Activated CD8-positive, alpha-beta memory T cell treated with anti-CD3 and anti-CD28 coated beads for 1 hour (primary cell): Measurements from ENCODE around the gene PPP2R1B.

ENCODE experiments used
- DNase-seq, 2 donors: peaks; one replicate each; pipeline ENCODE4 v3.0.0-alpha.2; 2020; ENCODE audit warnings: low read depth in 1 of 2; ENCODE audit errors: extremely low read depth in 1 of 2

PPP2R1B gene

GRCh38 chr11:111765984-111766833 lies at the start of gene PPP2R1B:
Gene PPP2R1B (minus strand): TSS chr11:111766389. CDS start chr11:111766361, 28 bp downstream.
- peak; percentile 15 to 58 for DNase-seq

DNA sequence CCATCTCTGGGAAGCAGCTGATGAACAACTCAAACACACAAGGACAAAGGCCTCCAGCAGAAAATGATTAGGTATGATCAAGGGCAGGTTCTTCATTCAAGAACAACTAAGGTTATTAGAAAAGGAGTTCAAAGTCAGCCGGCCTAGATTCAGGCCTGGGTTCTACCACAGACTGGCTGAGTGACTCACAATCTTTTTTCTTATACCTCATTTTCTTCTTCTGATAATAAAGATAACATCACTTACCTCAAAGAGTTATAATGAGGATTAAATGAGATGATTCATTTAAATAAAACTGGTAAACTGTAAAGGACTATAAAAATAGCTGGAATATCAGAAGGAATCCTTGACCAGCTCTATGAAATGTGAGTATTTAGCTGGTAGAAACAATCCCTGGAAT lies 49.3 kb upstream of the PPP2R1B start:
- no peak for DNase-seq

DNA sequence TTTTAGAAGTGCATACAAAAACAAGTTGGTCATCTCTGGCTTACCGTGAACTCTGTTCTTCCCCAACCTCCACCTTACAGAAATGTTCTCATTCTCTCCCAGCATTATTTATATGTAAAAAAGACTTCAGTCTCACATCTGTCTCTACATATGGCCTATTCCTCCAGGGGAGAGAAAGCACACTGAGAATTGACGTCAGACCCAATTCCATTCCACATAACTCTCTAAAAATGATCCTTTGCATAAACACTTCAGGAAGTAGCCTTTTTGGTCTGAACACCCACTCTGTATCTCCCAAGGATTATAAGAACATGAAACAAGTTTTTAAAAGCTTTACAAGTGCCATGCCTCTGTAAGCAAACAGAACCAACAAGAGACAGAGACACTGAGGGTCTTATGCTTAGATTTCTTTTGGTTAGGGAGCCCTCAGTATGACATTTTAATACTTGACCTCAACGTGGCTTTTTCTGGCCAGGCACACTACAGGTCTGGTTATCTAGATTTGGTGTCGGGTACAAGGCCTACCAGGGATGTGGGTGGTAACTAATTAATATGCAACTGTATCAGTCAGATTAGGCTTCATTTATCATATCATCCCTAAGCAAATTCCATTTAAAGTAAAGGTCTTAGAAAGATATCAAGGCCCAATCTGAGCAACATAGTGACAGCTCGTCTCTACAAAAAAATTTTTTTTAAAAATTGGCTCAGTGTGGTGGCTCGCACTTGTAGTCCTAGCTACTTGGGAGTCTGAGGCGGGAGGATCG lies 48.5 kb upstream of the PPP2R1B start:
- no peak for DNase-seq

- no peak for DNase-seq
Measured at GRCh38 chr11:111814106-111814505, 47.9 kb upstream of the PPP2R1B start.

- DNase-seq: no peak
Measured at GRCh38 chr11:111812211-111812610, 46.0 kb upstream of the PPP2R1B start.

DNA sequence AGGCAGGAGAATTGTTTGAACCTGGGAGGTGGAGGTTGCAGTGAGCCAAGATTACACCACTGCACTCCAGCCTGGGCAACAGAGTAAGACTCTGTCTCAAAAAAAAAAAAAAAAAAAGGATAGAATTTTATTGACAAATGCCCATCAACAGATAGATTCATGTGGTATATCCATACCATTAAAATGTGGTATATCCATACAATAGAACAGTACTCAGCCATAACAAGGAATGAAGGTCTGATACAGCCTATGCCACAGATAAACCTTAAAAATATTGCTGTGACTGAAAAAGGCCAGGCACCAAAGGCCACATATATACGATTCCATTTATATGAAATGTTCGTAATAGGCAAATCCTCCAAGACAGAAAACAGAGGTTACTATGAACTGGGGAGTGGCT lies 45.3 kb upstream of the PPP2R1B start:
- no peak for DNase-seq

DNA sequence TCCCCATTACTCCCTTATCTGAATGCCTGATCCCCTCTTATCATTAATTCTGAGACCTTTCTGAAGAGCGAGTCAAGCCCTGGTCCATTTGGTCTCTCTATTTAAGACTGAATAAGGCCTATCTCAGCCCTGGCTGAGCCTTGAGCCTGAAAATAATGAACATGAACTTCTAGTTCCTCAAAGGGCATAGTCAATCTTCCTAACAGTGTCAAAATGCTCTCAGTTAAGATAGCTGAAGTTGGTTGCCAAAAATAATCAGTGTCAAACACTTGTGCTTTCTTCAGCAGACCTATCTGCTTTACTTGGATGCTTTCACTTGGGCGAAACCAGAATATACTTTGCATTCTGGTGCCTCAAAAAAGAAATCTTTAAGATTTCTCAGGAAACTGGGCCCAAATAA lies 42.6 kb upstream of the PPP2R1B start:
- no peak for DNase-seq

GRCh38 chr11:111808063-111808588 lies 41.9 kb upstream of the PPP2R1B start:
- DNase-seq: no peak

DNA sequence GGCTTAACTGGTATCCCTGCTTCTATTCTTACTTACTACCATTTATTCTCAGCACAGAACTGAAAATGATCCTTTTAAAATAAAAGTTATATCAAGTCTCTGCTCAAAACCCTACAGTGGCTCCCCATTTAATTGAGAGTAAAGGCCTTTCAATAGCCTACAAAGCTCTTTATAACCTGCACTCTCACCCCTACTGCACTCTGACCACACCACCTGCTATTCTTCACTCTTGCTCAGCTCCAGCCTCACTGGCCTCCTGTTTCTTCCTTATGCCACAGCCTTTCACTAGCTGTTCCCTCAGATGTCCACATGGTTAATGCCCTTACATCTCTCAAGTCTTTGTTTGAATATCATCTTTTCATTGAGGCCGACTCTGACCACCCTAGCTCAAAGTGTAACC lies 40.9 kb upstream of the PPP2R1B start:
- DNase-seq: no peak

- no peak for DNase-seq
Measured at GRCh38 chr11:111801135-111801534, 34.9 kb upstream of the PPP2R1B start.

- DNase-seq: no peak
Measured at GRCh38 chr11:111798279-111798678, 32.1 kb upstream of the PPP2R1B start.

- no peak for DNase-seq
Measured at GRCh38 chr11:111797145-111797581, 31.0 kb upstream of the PPP2R1B start.

GRCh38 chr11:111796696-111797095 lies 30.5 kb upstream of the PPP2R1B start:
- no peak for DNase-seq

- no peak for DNase-seq
Measured at GRCh38 chr11:111795334-111795985, 29.3 kb upstream of the PPP2R1B start.

- no peak for DNase-seq
Measured at GRCh38 chr11:111793863-111794262, 27.7 kb upstream of the PPP2R1B start.

DNA sequence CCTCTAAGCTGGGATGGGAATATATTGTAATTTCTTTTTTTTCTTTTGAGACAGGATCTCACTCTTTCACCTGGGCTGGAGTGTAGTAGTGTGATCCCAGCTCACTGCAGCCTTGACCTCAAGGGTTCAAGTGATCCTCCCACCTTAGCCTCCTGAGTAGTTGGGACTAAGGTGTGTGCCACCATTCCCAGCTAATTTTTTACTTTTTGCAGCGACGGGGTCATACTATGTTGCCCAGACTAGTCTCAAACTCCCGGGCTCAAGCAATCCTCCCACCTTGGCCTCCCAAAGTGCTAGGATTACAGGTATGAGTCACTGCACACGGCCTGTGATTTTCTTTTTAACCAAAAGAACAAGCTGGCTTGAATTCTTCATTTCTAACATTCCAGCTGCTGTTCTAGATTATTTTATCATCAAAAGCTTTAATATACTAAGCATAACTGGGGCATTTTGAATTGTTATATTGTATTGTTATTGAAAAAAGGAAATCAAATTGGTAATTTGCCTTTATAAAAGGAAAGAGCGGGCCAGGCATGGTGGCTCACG lies 26.8 kb upstream of the PPP2R1B start:
- no peak for DNase-seq

DNA sequence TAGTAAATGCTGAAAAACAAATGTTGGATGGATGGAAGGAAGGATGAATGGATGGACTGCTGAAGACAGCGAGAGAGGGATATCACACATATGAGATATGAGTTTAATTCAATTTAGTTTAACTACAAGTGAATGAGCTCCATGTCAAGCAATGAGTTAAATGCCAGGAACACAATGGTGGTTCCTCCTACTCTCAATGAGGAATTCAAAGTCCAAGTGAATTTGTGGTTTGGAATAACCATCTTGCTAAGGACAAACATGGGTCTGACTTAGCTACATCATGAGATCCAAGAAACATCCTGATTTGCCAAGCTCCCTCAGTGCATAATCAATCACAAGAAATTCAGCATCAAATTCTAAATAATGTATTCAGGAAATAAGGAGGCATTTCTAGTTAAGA lies 26.1 kb upstream of the PPP2R1B start:
- DNase-seq: no peak

DNA sequence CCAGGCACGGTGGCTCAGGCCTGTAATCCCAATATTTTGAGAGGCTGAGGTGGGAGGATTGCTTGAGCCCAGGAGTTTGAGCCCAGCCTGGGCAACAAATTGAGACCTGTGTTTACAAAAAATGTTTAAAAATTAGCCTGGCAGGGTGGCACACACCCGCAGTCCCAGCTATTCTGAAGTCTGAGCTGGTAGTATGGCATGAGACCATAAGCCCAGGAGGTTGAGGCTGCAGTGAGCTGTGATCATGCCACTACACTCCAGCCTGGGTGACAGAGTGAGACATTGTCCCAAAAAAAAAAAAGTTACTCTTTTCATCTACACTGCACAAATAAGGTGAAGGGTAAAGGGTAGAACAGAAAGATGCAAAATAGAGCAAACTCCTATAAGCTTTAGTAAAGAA lies 22.3 kb upstream of the PPP2R1B start:
- DNase-seq: no peak

GRCh38 chr11:111788051-111788450 lies 21.9 kb upstream of the PPP2R1B start:
- no peak for DNase-seq

GRCh38 chr11:111785886-111786412 lies 19.8 kb upstream of the PPP2R1B start:
- DNase-seq: no peak

- no peak for DNase-seq
Measured at GRCh38 chr11:111785076-111785475, 18.9 kb upstream of the PPP2R1B start.
